Muscle of leg (tissue), 11 donors: ENCODE data around the gene EMILIN2. TPM values are rescaled to one million over a fixed set of nuclear protein-coding genes. Genes with fewer than 3 reads are reported as not detected.
A peak's percentile ranks its signal among the peaks of the same experiment; 100 is the strongest.
"Not testable (repeated sequence)": the region's sequence is repeated elsewhere in the genome, so short reads cannot be mapped to it uniquely, and the experiment has no call there.

Experiments
- DNase-seq: peaks from one replicate; pipeline ENCODE4 v3.0.0; 2013
- H3K27ac ChIP-seq: one replicate; pipeline ENCODE4 v1.5.1; 2013; ENCODE audit warnings: mild to moderate bottlenecking, low read length, control low read depth
- H3K27me3 ChIP-seq: one replicate; pipeline ENCODE4 v1.6.1; 2013; ENCODE audit warnings: low read length; ENCODE audit not compliant: control insufficient read depth, insufficient read depth
- H3K36me3 ChIP-seq: one replicate; pipeline ENCODE4 v1.6.1; 2013; ENCODE audit warnings: low read length; ENCODE audit not compliant: control insufficient read depth, insufficient read depth
- H3K4me1 ChIP-seq: one replicate; pipeline ENCODE4 v1.6.1; 2013; ENCODE audit warnings: low read length; ENCODE audit not compliant: control insufficient read depth, insufficient read depth
- H3K4me3 ChIP-seq: one replicate; pipeline ENCODE4 v1.5.1; 2013; ENCODE audit warnings: low read length, control low read depth
- H3K9me3 ChIP-seq: replicated peaks from 2 replicates; pipeline ENCODE4 v1.6.1; 2013; ENCODE audit warnings: low read depth, low read length; ENCODE audit not compliant: control insufficient read depth
- WGBS: methylation state at CpG from one replicate; pipeline ENCODE4 v1.1.5; 2013; ENCODE audit warnings: missing lambda C conversion rate; ENCODE audit not compliant: insufficient coverage; 5-methylcytosine and 5-hydroxymethylcytosine counted together
- polyA plus RNA-seq, 8 donors: library from polyadenylated mRNA; unstranded; fragments of 120-200 nt; gene quantifications; one replicate each; pipeline versions ENCODE4 v1.2.1 to v1.2.3, GENCODE V29; 2013; ENCODE audit warnings: inconsistent platforms in 1 of 8, low replicate concordance in 1 of 8; ENCODE audit not compliant: insufficient read length in 8 of 8, insufficient read depth in 1 of 8
- total RNA-seq: library from RNA; stranded (reverse); fragments of 120-200 nt; gene quantifications from one replicate; pipeline ENCODE4 v1.2.4, GENCODE V29; 2013

The EMILIN2 gene
- total and polyA plus RNA-seq, 9 donors, result 23.0 to 46.7 (median 30.2) TPM

GRCh38 chr18:2853173-2853925, 6.5 kb downstream of the EMILIN2 start:
- WGBS, result 95% methylated on average over 8 of the region's 18 CpGs
- H3K4me1 ChIP-seq, result peaks cover 35% of the 10 kb centered on the region
- H3K27ac ChIP-seq, result peak overlapping the region; percentile 62
- H3K4me3 ChIP-seq, result no peak overlapping the region
- H3K36me3 ChIP-seq, result peaks cover 2% of the 10 kb centered on the region
- H3K27me3 ChIP-seq, result peaks cover 12% of the 10 kb centered on the region
- H3K9me3 ChIP-seq, result no peaks in the 10 kb centered on the region
- DNase-seq, result no peak

- Histone ChIP-seq H3K27me3 (peaks cover 9% of the 10 kb centered on the region), H3K4me3 (no peak overlapping the region), H3K4me1 (peaks cover 32% of the 10 kb centered on the region), H3K9me3 (no peaks in the 10 kb centered on the region), H3K36me3 (peaks cover 2% of the 10 kb centered on the region), H3K27ac (peak overlapping the region; percentile 62)
- no CpG with 5 or more reads among the region's 7 CpGs for WGBS
- DNase-seq, result peak; percentile 57
These were observed 7.3 kb downstream of the EMILIN2 start for GRCh38 chr18:2853926-2854664.

DNA sequence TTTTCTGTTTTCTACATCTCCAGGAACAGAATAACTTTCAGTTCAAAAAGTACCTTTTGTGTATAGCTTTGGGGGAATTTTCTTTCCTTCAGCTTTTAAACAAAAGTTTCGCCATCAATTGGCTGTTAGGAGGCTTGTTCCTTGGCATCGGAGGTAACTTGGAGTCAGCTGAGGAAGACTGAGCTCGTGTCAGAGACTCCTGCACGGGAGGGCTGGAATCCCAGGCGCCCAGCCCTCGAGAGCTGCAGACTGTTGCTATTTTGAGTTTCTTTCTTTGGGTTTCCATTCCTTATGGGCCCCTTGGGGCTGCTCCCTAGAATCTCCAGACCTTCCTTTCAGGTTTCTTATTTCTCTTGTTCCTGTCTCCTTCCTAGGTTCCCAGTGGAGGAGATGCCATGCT, 8.1 kb downstream of the EMILIN2 start:
- H3K4me1 ChIP-seq, result peaks cover 32% of the 10 kb centered on the region
- peak; percentile 78 for DNase-seq
- H3K36me3 ChIP-seq, result peaks cover 2% of the 10 kb centered on the region
- no peak overlapping the region for H3K4me3 ChIP-seq
- peak overlapping the region; percentile 62 for H3K27ac ChIP-seq
- no peaks in the 10 kb centered on the region for H3K9me3 ChIP-seq
- H3K27me3 ChIP-seq, result peaks cover 5% of the 10 kb centered on the region
- 12% methylated on average over 4 of the region's 6 CpGs for WGBS

- H3K4me3 ChIP-seq, result no peak overlapping the region
- H3K27me3 ChIP-seq, result no peaks in the 10 kb centered on the region
- peak overlapping the region; percentile 75 for H3K27ac ChIP-seq
- no peaks in the 10 kb centered on the region for H3K9me3 ChIP-seq
- peaks cover 32% of the 10 kb centered on the region for H3K4me1 ChIP-seq
- 79% methylated on average over 14 of the region's 22 CpGs for WGBS
- peaks cover 2% of the 10 kb centered on the region for H3K36me3 ChIP-seq
- no peak for DNase-seq
These were observed 8.9 kb downstream of the EMILIN2 start for GRCh38 chr18:2855560-2856350.

DNA sequence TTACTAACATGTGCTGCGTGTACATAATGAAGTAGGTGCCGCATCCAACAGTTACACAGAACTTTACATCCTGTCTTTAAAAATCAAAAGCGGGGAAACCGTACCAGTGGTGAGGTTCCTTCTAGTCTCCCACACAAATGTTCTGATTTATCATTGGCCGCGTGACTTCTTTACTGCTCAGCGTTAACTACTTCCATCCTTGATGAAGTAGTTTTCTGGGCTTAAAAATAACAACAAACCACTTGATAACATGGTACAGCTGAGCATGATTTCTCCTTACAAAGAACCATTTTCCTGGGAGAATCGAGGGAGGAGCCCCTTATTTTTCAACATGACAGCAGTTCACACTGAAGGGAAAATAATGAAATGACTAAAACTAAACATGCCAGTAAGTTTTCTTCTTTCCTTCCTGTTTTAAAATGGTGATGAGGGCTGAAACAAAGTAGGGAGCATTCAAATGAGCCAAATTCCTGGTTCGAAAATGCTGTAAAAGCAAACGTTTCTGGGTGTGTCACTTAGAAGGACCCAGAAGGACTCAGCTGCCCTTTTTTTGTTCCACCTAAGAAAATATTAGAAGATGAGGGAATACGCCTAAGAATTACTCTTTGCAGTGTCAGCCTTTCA, 9.9 kb downstream of the EMILIN2 start:
- peaks cover 27% of the 10 kb centered on the region for H3K4me1 ChIP-seq
- peak; percentile 56 for DNase-seq
- H3K27me3 ChIP-seq, result no peaks in the 10 kb centered on the region
- peak overlapping the region; percentile 75 for H3K27ac ChIP-seq
- 17% methylated on average over 2 of the region's 11 CpGs for WGBS
- peaks cover 2% of the 10 kb centered on the region for H3K36me3 ChIP-seq
- no peak overlapping the region for H3K4me3 ChIP-seq
- H3K9me3 ChIP-seq, result no peaks in the 10 kb centered on the region

DNA sequence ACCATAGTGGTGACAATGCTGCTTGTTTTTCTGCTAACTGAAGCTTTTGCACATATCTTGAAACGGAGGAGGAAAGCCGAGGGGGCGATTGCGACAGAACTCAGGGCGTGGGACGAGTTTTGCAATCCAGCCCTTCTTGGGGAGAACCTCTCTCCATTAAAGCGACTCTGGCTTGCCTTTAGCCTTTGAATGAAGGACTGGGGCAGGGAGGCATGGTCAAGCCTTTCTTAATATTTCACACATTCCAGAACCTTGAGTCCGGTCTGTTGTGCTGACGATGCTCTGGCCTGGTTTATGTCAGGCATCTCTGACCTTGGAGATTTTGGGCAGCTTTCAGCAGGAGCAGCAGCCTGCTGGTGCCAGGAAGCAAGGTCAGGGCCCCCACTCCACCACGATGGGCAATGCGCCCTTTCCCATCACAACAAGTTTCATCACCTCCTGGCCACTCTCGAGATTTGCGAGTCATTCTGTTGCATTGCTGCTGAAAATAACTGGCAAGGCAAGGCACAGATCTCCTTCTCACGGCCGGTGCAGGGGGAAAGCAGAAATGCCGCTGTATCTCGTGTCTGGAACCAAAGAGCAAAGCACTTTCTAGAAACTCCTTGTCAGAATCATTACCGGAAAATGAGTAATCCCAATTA, 10.8 kb downstream of the EMILIN2 start:
- H3K4me3 ChIP-seq, result no peak overlapping the region
- 60% methylated on average over 7 of the region's 18 CpGs for WGBS
- no peaks in the 10 kb centered on the region for H3K27me3 ChIP-seq
- H3K9me3 ChIP-seq, result no peaks in the 10 kb centered on the region
- peaks cover 2% of the 10 kb centered on the region for H3K36me3 ChIP-seq
- peak; percentile 68 for DNase-seq
- peaks cover 26% of the 10 kb centered on the region for H3K4me1 ChIP-seq
- H3K27ac ChIP-seq, result peak overlapping the region; percentile 75

GRCh38 chr18:2860397-2860796, 13.6 kb downstream of the EMILIN2 start:
- H3K4me1 ChIP-seq, H3K27ac ChIP-seq, H3K27me3 ChIP-seq, H3K36me3 ChIP-seq, DNase-seq, H3K9me3 ChIP-seq, H3K4me3 ChIP-seq: not testable (repeated sequence)

DNA sequence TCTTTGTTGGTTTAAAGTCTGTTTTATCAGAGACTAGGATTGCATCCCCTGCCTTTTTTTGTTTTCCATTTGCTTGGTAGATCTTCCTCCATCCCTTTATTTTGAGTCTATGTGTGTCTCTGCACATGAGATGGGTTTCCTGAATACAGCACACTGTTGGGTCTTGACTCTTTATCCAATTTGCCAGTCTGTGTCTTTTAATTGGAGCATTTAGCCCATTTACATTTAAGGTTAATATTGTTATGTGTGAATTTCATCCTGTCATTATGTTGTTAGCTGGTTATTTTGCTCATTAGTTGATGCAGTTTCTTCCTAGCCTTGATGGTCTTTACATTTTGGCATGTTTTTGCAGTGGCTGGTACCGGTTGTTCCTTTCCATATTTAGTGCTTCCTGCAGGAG, 17.2 kb downstream of the EMILIN2 start:
- H3K9me3 ChIP-seq, H3K27me3 ChIP-seq, H3K4me3 ChIP-seq, H3K36me3 ChIP-seq, DNase-seq, H3K4me1 ChIP-seq, H3K27ac ChIP-seq: not testable (repeated sequence)
- no CpG with 5 or more reads among the region's 1 CpG for WGBS

- H3K27ac ChIP-seq, H3K9me3 ChIP-seq, H3K27me3 ChIP-seq, DNase-seq, H3K4me3 ChIP-seq, H3K36me3 ChIP-seq, H3K4me1 ChIP-seq: not testable (repeated sequence)
- WGBS, result no CpG with 5 or more reads among the region's 2 CpGs
These were observed 19.7 kb downstream of the EMILIN2 start for GRCh38 chr18:2866465-2866864.
